T-helper 17 cell (primary cell): ENCODE results near the gene GALM. TPM values are rescaled to one million over a fixed set of nuclear protein-coding genes. Genes with fewer than 3 reads are reported as not detected.
"Not testable (repeated sequence)": the region's sequence is repeated elsewhere in the genome, so short reads cannot be mapped to it uniquely, and the experiment has no call there.

Source experiments
- ATAC-seq: fragments of 150-1000 bp; cut with Tn5 transposase; 2 replicates; pipeline ENCODE4 v1.10.0; 2021; ENCODE audit warnings: mild to moderate bottlenecking, moderate library complexity
- DNase-seq, 3 donors: peaks; one replicate each; pipeline versions ENCODE4 v3.0.0 to v3.0.0-alpha.2; 2020 to 2021
- H3K9me3 ChIP-seq: one replicate; pipeline ENCODE4 v1.7.0; 2013; ENCODE audit warnings: low read length, mild to moderate bottlenecking; ENCODE audit not compliant: control insufficient read depth, poor library complexity, severe bottlenecking
- H3K27ac Mint-ChIP-seq: one replicate; pipeline ENCODE4 v1.8.0; 2022; ENCODE audit warnings: mild to moderate bottlenecking, moderate library complexity, mixed read lengths
- H3K27me3 Mint-ChIP-seq: one replicate; pipeline ENCODE4 v1.8.0; 2022; ENCODE audit warnings: mixed read lengths
- H3K36me3 Mint-ChIP-seq: one replicate; pipeline ENCODE4 v1.8.0; 2022; ENCODE audit warnings: low read depth, mixed read lengths
- H3K4me1 Mint-ChIP-seq: one replicate; pipeline ENCODE4 v1.8.0; 2022; ENCODE audit warnings: mild to moderate bottlenecking, mixed read lengths
- H3K4me3 Mint-ChIP-seq: one replicate; pipeline ENCODE4 v1.8.0; 2022; ENCODE audit warnings: mild to moderate bottlenecking, moderate library complexity, mixed read lengths
- total RNA-seq, 4 donors: library from RNA in 2 of 4; stranded (reverse) in 2 of 4; gene quantifications; one replicate each; pipeline ENCODE4 v1.2.3 and lab custom pipeline; 2022 to 2026

GALM gene
- total RNA-seq, 2 donors from 2014 or later = 18.5 to 28.3 TPM

DNA sequence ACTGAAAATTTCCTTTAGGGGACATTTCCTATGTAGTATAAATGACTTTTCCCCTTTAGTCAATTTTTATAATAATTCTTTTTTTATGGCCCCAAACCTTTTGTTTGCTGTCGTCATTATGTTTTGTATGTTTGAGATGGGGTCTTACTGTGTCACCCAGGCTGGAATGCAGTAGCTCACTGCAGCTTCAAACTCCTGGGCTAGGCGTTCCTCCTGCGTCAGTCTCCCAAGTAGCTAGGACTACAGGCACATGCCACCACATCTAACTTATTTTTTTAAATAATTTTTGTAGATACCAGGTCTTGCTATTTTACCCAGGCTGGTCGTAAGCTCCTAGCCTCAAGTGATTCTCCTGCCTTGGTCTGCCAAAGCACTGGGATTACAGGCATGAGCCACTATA lies 30.8 kb upstream of the GALM start:
- H3K27me3 Mint-ChIP-seq = no peaks in the 10 kb centered on the region
- H3K27ac Mint-ChIP-seq = peak overlapping the region; percentile 61
- H3K36me3 Mint-ChIP-seq = no peaks in the 10 kb centered on the region
- peaks cover 13% of the 10 kb centered on the region for H3K4me1 Mint-ChIP-seq
- DNase-seq = no peak
- ATAC-seq = no peak
- H3K4me3 Mint-ChIP-seq = no peak overlapping the region
- no peaks in the 10 kb centered on the region for H3K9me3 ChIP-seq

DNA sequence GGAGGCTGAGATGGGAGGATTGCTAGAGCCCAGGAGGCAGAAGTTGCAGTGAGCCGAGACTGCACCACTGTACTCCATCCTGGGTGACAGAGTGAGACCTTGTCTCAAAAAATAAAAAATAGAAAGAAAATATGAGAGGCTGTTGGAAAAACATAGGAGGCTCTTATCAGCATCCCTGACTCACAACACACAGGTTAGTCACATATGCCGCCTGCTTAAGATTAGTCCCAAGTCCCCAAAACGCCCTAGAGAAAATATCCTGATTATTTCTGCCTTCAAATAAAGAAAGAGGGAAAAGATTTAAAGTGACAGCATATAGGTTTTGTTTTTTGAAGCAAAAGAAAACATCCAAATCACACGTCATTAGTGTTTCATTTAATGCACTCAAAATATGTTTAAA lies 29.8 kb upstream of the GALM start:
- DNase-seq (no peak), ATAC-seq (no peak)
- no peaks in the 10 kb centered on the region for H3K36me3 Mint-ChIP-seq
- H3K4me1 Mint-ChIP-seq = peaks cover 13% of the 10 kb centered on the region
- H3K4me3 Mint-ChIP-seq = no peak overlapping the region
- no peaks in the 10 kb centered on the region for H3K9me3 ChIP-seq
- no peaks in the 10 kb centered on the region for H3K27me3 Mint-ChIP-seq
- H3K27ac Mint-ChIP-seq = peak overlapping the region; percentile 61

DNA sequence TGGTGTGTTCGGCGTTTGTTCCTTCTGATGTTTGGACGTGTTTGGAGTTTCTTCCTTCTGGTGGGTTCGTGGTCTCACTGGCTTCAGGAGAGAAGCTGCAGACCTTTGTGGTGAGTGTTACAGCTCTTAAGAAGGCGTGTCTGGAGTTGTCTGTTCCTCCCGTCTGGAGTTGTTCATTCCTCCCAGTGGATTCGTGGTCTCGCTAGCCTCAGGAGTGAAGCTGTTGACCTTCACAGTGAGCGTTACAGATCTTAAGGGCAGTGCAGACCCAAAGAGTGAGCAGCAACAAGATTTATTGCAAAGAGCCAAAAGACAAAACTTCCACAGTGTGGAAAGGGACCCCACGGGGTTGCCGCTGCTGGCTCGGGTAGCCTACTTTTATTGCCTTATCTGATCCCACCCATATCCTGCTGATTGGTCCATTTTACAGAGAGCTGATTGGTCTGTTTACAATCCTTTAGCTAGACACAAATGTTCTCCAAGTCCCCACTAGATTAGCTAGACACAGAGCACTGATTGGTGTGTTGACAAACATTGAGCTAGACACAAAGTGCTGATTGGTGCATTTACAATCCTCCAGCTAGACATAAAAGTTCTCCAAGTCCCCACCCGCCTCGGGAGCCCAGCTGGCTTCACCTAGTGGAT lies 23.4 kb upstream of the GALM start:
- ATAC-seq, H3K4me3 Mint-ChIP-seq, H3K27me3 Mint-ChIP-seq, DNase-seq, H3K36me3 Mint-ChIP-seq, H3K9me3 ChIP-seq: not testable (repeated sequence)
- peak overlapping the region; percentile 80 for H3K27ac Mint-ChIP-seq
- peaks cover 17% of the 10 kb centered on the region for H3K4me1 Mint-ChIP-seq

DNA sequence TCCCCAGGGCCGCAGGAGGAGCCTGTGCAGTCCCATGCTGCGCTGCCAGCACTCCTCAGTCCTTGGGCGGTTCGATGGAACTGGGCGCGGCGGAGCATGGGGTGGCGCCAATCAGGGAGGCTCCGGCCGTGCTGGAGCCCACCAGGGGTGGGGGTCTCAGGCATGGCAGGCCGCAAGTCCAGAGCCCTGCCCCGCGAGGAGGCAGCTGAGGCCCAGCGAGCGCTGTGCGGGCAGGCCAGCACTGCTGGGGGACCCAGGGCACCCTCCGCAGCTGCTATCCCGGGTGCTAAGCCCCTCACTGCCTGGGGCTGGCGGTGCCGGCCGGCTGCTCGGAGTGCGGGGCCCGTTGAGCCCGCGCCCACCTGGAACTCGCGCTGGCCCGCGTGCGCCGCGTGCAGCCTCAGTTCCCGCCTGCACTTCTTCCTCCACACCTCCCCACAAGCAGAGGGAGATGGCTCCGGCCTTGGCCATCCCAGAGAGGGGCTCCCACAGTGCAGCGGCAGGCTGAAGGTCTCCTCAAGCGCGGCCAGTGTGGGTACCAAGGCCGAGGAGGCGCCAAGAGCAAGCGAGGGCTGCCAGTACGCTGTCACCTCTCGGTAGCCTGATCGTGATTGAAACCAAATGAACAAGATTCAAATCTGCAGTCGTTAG lies 22.8 kb upstream of the GALM start:
- no peaks in the 10 kb centered on the region for H3K9me3 ChIP-seq
- no peak for ATAC-seq
- Mint-ChIP-seq H3K4me1 (peaks cover 22% of the 10 kb centered on the region), H3K27ac (peak overlapping the region; percentile 80), H3K36me3 (no peaks in the 10 kb centered on the region), H3K27me3 (no peaks in the 10 kb centered on the region), H3K4me3 (peak overlapping the region; percentile 83)
- no peak for DNase-seq

DNA sequence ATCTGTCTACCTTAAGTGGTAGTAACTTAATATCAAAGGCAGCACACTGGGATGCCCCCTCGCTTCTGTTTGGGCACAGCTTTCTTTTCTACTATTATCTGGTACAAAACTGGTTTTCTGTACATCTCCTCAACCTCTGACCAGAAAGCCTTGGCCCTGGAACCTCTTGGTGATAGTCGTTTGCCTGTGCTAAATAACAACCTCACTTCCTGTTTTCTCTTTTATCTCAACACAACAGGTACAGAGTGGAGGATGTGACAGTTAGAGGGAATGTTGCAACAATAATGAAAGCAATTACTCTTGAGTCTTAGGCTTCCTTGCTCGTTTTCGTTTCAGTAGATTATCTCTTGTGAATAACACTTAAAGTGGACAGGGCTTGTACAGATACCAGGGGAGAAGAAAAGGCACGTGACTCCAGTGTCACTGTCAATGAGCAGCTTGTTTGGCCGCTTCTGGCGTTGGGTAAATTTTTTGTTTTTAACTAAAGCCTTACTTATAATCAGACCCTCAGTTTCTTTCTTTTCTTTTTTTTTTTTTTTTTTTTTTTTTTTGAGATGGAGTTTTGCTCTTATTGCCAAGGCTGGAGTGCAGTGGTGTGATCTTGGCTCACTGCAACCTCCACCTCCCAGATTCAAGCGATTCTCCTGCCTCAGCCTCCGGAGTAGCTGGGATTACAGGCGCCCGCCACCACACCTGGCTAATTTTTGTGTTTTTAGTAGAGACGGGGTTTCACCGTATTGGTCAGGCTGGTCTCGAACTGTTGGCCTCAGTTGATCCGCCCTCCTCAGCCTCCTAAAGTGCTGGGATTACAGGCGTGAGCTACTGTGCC lies 22.0 kb upstream of the GALM start:
- H3K27me3 Mint-ChIP-seq, H3K36me3 Mint-ChIP-seq, DNase-seq, H3K9me3 ChIP-seq: not testable (repeated sequence)
- H3K27ac Mint-ChIP-seq = peak overlapping the region; percentile 80
- ATAC-seq = peak; percentile 88
- H3K4me3 Mint-ChIP-seq = peak overlapping the region; percentile 83
- peaks cover 24% of the 10 kb centered on the region for H3K4me1 Mint-ChIP-seq

DNA sequence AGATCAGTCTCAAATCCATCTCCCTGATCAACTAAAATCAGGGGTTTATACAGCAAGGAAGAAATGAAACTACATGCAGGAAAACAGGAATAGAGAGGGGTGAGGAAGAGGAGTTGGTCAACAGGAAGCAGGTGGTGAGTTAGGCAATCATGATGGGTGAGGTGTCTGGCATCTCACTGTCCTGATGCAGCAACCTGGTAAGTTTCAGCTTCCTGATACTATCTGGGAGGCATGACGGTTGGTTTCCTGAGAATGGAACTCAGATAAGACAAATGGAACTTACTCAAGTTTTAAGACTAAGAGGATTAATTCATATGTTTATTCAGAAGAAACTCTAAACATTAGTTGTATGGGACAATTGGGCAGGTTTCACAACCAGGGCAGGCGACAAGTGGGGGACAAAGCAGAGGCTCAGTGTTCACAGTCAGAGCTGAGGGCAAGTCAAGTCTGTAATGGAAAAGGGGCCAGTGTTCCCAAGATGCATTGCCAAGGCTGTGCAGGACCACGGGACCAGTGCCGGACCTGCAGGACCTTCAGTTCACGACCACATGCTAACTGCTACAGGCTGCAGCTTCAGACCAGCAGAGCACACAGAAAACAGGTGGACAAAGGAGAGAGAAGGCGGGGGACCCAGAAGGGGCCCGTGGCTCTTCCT lies 17.7 kb upstream of the GALM start:
- Mint-ChIP-seq H3K4me3 (peak overlapping the region; percentile 59), H3K4me1 (peaks cover 38% of the 10 kb centered on the region), H3K36me3 (peaks cover 3% of the 10 kb centered on the region), H3K27me3 (no peaks in the 10 kb centered on the region), H3K27ac (peak overlapping the region; percentile 75)
- ATAC-seq (no peak), DNase-seq (no peak)
- no peaks in the 10 kb centered on the region for H3K9me3 ChIP-seq

DNA sequence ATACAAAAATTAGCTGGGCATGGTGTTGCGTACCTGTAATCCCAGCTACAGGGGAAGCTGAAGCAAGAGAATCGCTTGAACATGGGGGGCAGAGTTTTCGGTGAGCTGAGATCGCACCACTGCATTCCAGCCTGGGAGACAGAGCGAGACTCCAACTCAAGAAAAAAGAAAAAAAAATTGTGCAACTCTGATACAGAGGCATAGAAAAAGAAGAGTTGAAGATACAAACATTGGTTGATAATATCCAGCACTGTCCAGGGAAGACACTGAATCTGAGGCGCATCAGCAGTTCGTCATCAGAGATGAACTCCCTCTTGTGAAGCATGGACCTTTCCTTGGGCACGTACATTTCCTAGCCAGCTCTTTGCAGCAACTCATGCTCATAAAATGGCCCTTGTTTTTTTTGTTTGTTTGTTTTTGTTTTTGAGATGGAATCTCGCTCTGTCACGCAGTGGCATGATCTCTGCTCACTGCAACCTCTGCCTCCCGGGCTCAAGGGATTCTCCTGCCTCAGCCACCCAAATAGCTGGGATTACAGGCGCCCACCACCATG lies 16.7 kb upstream of the GALM start:
- H3K9me3 ChIP-seq = no peaks in the 10 kb centered on the region
- ATAC-seq (no peak), DNase-seq (no peak)
- no peaks in the 10 kb centered on the region for H3K27me3 Mint-ChIP-seq
- H3K27ac Mint-ChIP-seq = no peak overlapping the region
- peaks cover 40% of the 10 kb centered on the region for H3K4me1 Mint-ChIP-seq
- H3K36me3 Mint-ChIP-seq = peaks cover 3% of the 10 kb centered on the region
- no peak overlapping the region for H3K4me3 Mint-ChIP-seq

DNA sequence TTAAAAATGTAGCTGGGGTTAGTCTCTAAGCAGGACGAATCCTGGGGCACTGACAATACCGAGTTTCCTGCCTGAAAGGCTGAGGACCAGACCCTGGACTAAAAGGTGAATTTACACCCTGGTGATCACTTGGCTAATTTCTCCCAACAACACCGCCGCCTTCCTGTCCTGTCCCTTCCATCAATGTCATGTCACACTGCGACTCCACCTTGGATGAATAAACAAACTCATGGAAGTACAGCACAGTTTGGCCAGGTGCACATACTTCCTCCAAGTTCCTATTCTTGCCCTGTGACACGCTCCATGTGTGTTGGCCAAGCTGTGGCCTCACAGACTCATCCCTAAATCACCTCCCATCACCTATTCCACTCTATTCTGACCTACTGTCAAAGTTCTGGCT lies 15.9 kb upstream of the GALM start:
- Mint-ChIP-seq H3K27me3 (no peaks in the 10 kb centered on the region), H3K36me3 (peaks cover 3% of the 10 kb centered on the region), H3K27ac (no peak overlapping the region), H3K4me3 (no peak overlapping the region), H3K4me1 (peaks cover 42% of the 10 kb centered on the region)
- DNase-seq = no peak
- no peaks in the 10 kb centered on the region for H3K9me3 ChIP-seq
- no peak for ATAC-seq

DNA sequence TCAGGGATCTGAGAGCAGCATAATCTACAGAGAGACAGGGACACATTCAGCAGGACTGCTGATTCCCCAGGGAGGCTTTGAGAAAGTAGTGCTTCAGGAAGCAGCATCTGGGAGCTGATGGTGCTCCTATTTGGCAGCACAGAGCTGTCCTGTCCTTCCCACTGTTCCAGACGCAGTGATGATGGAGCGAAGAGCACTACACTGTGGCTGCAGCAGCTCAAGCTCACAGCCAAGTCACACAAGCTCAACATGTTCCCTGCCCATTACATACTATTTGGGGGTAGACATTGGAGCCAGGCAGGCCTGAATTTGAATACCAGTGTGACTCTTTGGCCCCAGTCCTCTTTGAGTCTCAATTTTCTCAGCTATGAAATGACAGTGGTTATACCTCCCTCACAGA lies 15.2 kb upstream of the GALM start:
- DNase-seq (no peak), ATAC-seq (no peak)
- no peaks in the 10 kb centered on the region for H3K9me3 ChIP-seq
- no peaks in the 10 kb centered on the region for H3K27me3 Mint-ChIP-seq
- H3K27ac Mint-ChIP-seq = peak overlapping the region; percentile 97
- H3K4me3 Mint-ChIP-seq = no peak overlapping the region
- peaks cover 3% of the 10 kb centered on the region for H3K36me3 Mint-ChIP-seq
- H3K4me1 Mint-ChIP-seq = peaks cover 46% of the 10 kb centered on the region

DNA sequence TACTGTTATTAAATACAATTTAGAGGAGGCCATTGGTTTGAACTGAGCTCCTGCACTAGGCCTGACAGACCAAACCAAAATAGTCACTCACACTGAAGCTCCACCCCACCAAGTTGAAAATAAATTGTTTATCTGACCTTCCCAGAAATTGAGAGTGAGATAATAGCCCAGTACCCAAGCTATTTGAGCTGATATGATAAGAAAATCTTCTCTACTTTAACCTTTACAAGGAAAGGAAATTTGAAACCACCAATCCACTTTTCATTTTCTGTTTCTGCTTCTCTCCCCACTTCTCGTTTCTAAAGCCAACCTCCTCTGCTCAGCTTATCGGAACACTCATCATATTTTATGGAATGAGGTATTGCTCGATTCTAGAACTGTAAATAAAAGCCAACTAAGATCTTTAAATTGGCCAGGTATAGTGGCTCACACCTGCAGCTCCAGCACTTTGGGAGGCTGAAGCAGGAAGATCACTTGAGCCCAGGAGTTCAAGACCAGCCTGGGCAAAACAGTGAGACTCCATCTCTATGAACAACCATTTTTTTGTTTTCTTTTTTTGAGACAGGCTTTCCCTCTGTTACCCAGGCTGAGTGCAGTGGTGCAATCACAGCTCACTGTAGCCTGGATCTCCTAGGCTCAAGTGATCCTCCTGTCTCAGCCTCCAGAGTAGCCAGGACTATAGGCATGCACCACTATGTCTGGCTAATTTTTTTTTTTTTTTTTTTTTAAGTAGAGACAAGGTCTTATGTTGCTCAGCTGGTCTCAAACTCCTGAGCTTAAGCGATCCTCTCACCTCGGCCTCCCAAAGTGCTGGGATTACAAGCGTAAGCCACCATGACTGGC lies 13.3 kb upstream of the GALM start:
- H3K9me3 ChIP-seq = no peaks in the 10 kb centered on the region
- DNase-seq = no peak
- Mint-ChIP-seq H3K27ac (peak overlapping the region; percentile 97), H3K27me3 (no peaks in the 10 kb centered on the region), H3K4me3 (peak overlapping the region; percentile 4), H3K4me1 (peaks cover 46% of the 10 kb centered on the region), H3K36me3 (peaks cover 3% of the 10 kb centered on the region)
- ATAC-seq = no peak

DNA sequence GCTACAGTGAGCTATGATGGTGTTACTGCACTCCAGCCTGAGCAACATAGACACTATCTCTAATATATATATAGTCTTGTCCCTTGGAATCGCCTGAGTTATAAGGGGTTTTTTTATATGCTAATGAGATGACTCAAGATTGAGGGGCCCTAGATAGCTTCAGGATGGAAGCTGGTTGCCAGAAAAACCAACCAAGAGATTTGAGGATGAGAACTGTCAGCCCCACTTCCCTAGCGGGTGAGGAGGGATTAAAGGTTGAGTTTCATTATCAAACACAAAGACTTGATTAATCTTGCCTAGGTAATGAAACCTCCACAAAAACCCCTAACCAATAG lies 12.6 kb upstream of the GALM start:
- H3K27me3 Mint-ChIP-seq = no peaks in the 10 kb centered on the region
- H3K4me1 Mint-ChIP-seq = peaks cover 42% of the 10 kb centered on the region
- H3K27ac Mint-ChIP-seq = peak overlapping the region; percentile 97
- no peaks in the 10 kb centered on the region for H3K9me3 ChIP-seq
- ATAC-seq (no peak), DNase-seq (no peak)
- H3K36me3 Mint-ChIP-seq = peaks cover 3% of the 10 kb centered on the region
- peak overlapping the region; percentile 57 for H3K4me3 Mint-ChIP-seq

DNA sequence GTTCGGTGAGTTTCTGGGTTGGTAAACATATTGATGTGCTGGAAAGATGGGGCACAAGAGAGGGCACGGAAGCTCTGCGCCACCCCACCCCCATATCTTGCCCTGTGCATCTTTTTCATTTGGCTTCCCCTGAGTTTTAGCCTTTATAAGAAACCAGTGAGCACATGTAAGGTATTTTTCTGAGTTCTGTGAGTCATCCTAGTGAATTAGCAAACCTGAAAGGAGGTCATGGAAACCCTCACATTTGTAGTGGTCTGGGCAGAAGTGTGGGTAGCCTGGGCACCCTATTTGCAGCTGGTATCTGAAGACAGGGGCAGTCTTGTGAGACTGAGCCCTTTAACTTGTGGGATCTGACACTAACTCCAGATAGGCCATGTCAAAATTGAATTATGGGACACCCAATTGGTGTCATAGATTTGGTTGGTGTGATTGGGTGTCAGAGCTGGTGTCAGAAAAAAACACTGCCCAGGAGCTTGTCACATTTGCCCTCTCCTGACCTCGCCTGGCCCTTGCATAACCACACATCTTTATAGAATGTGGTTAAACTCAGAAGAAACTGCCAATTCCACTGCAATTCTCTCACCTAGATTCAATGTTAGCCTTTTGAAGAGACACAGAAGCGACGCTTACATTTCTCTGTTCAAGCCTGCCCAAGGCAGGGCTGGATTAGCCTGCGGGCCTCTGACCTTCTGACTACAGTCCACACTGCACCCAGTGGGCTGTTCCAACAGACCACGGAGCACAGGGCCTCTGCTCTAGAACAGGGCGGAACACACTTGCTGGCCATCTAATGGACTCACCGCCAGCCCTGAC lies 12.0 kb upstream of the GALM start:
- ATAC-seq (peak; percentile 90), DNase-seq (peak in 1 of 3 donors; percentile 44)
- Mint-ChIP-seq H3K4me3 (peak overlapping the region; percentile 57), H3K4me1 (peaks cover 41% of the 10 kb centered on the region), H3K36me3 (peaks cover 1% of the 10 kb centered on the region), H3K27ac (peak overlapping the region; percentile 97), H3K27me3 (no peaks in the 10 kb centered on the region)
- H3K9me3 ChIP-seq = no peaks in the 10 kb centered on the region
